ENCODE data around the gene HES7. TPM values are rescaled to one million over a fixed set of nuclear protein-coding genes. Genes with fewer than 3 reads are reported as not detected.
"Not testable (repeated sequence)": the region's sequence is repeated elsewhere in the genome, so short reads cannot be mapped to it uniquely, and the experiment has no call there.

HES7 gene
- polyA plus RNA-seq, 10 donors = 0.11 to 0.27 (median 0.16) TPM; not detected in 3

- DNase-seq = peak in 1 of 3 donors; percentile 72
Observed at GRCh38 chr17:8122924-8123694, 797 bp downstream of the HES7 start.

DNA sequence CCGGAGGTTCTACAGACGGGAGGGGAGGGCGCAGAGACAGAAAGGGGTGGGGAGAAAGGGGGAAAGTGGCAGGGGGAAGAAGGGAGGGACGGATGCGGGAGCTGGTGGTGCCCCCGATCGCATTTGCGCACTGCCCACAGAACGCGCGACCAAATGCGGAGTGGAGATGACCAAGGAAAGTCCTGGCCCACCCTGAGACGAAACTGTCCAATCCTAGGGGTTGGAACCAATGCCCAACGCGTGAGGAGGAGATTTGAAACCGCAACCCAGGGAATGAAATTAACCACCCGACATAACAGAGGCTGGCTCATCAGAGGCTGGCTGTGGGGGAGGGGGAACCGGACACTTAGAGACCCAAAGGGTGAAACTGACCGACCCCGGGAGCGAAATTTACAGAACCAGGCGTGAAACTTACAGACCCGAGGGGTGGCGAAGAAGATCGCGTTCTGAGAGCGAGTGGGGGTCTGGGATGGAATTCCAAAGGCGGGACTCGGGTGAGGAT, 1.4 kb downstream of the HES7 start:
- peak in 1 of 3 donors; percentile 53 for DNase-seq

- peak in 2 of 3 donors; percentile 63 to 84 for DNase-seq
Observed at GRCh38 chr17:8121681-8122421, 2.1 kb downstream of the HES7 start.

GRCh38 chr17:8121407-8121680, 2.6 kb downstream of the HES7 start:
- peak in 1 of 3 donors; percentile 6 for DNase-seq

- peak in 2 of 3 donors; percentile 49 to 67 for DNase-seq
Observed at GRCh38 chr17:8120520-8121406, 3.1 kb downstream of the HES7 start.

DNA sequence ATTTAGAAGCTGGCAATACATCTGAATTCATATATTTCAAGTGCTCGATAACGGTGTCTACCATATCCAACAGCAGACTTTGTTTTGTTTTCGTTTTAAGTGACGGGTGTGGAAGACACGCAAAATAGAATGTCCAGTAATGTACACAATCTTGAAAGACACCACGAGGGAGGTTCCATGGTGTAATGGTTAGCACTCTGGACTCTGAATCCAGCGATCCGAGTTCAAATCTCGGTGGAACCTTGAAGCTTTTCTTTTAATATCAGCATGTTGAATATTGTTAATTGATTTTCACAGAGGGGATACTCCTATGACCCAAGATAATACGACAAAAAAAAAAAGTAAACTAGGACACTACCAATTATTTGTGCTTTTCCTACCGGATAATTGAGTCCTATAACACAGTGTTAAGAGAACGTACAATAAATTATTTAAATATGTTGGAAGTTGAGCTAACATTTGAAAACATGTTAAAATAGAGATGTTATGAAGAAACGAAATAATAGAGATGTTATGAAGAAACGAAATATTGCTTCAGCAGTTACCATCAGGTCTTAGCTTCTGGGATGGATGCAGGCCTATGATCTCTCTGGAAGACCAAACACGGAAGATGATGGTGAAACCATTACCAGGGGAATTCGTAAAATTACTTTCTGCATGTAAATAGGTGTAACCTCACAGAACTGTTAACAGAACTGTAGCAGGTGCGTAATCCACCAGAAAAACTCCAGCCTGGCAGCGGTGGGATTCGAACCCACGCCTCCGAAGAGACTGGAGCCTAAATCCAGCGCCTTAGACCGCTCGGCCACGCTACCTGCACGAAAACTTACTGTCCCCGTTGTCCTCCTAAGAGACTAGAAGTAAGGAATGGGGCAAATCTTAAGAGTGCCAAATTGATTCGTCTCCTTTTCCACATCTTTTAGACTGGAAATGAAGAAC, 4.1 kb downstream of the HES7 start:
- peak; percentile 93 to 97 (median 94) for DNase-seq

GRCh38 chr17:8118769-8119580, 4.9 kb downstream of the HES7 start:
- DNase-seq = peak; percentile 86 to 92 (median 87)

GRCh38 chr17:8117980-8118768, 5.7 kb downstream of the HES7 start, which contains the start of gene ALOXE3:
Gene ALOXE3 (minus strand): TSS chr17:8118514. CDS start chr17:8117990, 524 bp downstream.
- DNase-seq = peak in 2 of 3 donors; percentile 24 to 56

DNA sequence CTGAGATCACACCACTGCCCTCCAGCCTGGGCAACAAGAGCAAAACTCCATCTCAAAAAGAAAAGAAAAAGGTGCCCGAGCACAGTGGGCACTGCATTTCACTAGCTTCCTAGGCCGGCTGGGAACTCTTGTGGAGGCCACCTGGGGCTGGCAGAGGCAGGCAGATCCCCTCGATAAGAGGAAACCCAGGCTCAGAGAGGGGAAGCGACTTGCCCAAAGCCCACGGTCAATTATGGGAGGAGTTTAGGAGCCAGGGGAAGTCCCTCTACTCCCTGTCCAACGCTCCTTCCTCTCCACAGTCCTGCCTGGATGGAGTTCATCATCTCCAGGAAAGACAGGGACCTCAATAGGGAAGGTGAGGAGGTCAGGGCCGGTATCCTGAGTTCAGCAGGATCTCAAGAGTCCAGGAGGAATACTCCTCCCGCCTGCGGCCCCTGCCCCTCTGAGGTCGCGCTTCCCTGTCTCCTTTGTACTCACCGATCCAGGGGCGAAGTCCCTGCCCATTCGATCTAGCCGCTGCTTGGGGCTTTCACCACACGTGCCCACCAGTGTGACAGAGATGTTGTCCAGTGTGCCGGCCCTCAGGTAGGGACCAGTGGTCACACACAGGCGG, 6.4 kb downstream of the HES7 start:
- DNase-seq = no peak

DNA sequence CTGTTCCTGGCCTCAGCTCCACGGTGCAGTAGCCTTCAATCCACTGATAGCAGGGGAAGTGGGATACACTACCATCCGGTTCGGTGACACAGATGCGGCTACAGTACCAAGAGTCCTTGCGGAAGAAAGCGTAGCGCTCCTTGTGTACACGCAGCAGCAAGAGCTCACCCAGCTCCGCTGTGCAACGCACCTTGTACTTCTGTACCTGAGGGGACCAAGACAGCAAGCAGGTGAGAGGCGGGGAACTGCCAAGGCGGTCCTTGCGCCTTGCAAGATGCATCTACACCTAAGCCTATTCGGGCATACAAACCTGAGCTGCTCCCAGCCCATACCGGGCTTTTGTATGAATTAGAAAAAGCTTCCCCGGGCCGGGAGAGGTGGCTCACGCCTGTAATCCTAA, 7.1 kb downstream of the HES7 start:
- DNase-seq = no peak

DNA sequence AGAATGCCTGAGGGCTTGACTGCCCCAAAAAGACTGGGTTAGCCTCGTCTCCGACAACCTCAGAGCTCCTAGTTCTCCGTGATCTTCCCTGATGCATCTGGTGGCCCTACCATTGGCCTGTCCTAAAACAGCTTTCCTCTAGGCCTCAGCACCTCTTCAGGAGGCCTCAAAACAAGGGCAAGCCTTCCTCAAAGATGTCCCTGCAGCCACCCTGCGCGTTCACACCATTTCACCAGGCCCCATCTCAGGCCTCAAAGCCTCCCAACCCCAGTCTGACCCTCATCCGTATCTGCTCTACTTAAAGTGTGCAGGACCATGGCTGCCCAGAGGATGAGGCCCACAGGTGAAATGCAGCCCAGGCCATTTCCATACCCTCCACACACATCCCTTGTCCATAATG, 13.0 kb downstream of the HES7 start:
- no peak for DNase-seq

- DNase-seq = peak in 1 of 3 donors; percentile 12
Observed at GRCh38 chr17:8110456-8110804, 13.5 kb downstream of the HES7 start.

GRCh38 chr17:8109661-8110455, 14.0 kb downstream of the HES7 start:
- DNase-seq = peak in 2 of 3 donors; percentile 16 to 42

GRCh38 chr17:8108972-8109660, 14.8 kb downstream of the HES7 start:
- no peak for DNase-seq

- DNase-seq = not testable (repeated sequence)
Observed at GRCh38 chr17:8106980-8107379, 16.9 kb downstream of the HES7 start.

DNA sequence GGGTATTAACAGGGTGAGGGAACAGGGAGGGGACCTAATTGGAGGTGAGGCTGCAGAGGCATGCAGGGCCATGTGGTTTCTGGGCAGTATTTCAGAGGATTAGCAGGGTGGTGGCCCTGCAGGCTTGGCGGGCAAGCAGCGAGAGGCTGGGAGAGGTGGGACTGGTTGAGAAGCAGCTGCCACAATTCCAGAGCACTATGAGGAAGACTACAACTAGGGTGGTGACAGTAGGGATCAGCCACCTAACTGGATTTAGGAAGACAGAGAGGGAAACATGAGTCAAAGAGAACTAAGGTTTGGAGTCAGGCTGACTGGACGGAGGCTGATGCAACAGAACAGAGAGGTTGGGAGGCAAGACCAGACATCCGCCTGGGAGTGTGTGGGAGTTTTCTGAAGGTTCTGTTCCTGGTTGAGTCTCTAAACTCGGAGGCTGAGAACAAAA, 17.9 kb downstream of the HES7 start:
- no peak for DNase-seq

GRCh38 chr17:8104911-8105310, 19.0 kb downstream of the HES7 start:
- no peak for DNase-seq

Measured in muscle of back (tissue), 11 donors.